HEK293T (cell line): ENCODE results near the gene TNFRSF11A.

ENCODE experiments used
- LEF1 ChIP-seq: fragments of 450-650 bp; IDR thresholded peaks from 2 replicates; pipeline ENCODE4 v1.6.1; 2017; ENCODE audit warnings: mild to moderate bottlenecking, borderline replicate concordance
- SP1 ChIP-seq: fragments of 450-650 bp; IDR thresholded peaks from 2 replicates; pipeline ENCODE4 v1.6.1; 2017

DNA sequence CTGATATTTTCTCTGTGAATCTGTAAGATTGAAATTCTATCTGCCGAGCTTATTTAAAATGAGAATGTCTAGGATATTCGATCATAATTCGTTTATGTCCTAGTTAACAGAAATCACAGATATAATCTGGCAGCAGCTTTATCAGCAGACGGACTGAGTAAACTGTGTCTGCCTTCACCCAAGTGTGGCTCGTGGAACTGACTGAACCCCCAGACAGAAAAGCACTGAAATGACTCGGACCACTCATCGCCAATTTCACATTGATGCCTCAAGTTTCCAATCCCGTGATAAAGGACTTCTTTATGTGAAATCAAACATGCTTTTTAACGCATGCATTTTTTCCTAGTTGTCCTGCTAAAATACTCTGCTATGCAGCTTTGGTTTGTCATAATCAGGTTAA is 15.9 kb downstream of the TNFRSF11A start:
- TF ChIP-seq SP1 (no peak), LEF1 (no peak)
